ENCODE measurements around the gene FPGS.
A peak's percentile ranks its signal among the peaks of the same experiment; 100 is the strongest.

The FPGS gene

GRCh38 chr9:127789179-127789578 lies 13.5 kb upstream of the FPGS start:
- DNase-seq (ENCODE audit: low spot score) = no peak

- DNase-seq (ENCODE audit: low spot score) = no peak
These were observed 12.4 kb upstream of the FPGS start for GRCh38 chr9:127790094-127790855.

GRCh38 chr9:127791085-127791484 lies 11.6 kb upstream of the FPGS start:
- no peak for DNase-seq (ENCODE audit: low spot score)

GRCh38 chr9:127792417-127793031 lies 10.2 kb upstream of the FPGS start:
- DNase-seq (ENCODE audit: low spot score) = no peak

GRCh38 chr9:127793093-127793708 lies 9.5 kb upstream of the FPGS start:
- DNase-seq (ENCODE audit: low spot score) = no peak

- no peak for DNase-seq (ENCODE audit: low spot score)
These were observed 8.5 kb upstream of the FPGS start for GRCh38 chr9:127794001-127794791.

- DNase-seq (ENCODE audit: low spot score) = peak; percentile 50
These were observed 6.4 kb upstream of the FPGS start for GRCh38 chr9:127796225-127796813.

- no peak for DNase-seq (ENCODE audit: low spot score)
These were observed 5.8 kb upstream of the FPGS start for GRCh38 chr9:127796852-127797370.

- DNase-seq (ENCODE audit: low spot score) = no peak
These were observed 617 bp upstream of the FPGS start for GRCh38 chr9:127801955-127802575.

- peak; percentile 37 for DNase-seq (ENCODE audit: low spot score)
These were observed 1.0 kb downstream of the FPGS start for GRCh38 chr9:127803507-127804352.

- peak; percentile 44 for DNase-seq (ENCODE audit: low spot score)
These were observed 2.9 kb downstream of the FPGS start for GRCh38 chr9:127805620-127806019.

- DNase-seq (ENCODE audit: low spot score) = no peak
These were observed 4.2 kb downstream of the FPGS start for GRCh38 chr9:127806871-127807270.

GRCh38 chr9:127808347-127809001 lies 5.8 kb downstream of the FPGS start:
- peak; percentile 70 for DNase-seq (ENCODE audit: low spot score)

GRCh38 chr9:127809002-127809539 lies 6.4 kb downstream of the FPGS start:
- DNase-seq (ENCODE audit: low spot score) = no peak

- no peak for DNase-seq (ENCODE audit: low spot score)
These were observed 7.1 kb downstream of the FPGS start for GRCh38 chr9:127809540-127810377.

- no peak for DNase-seq (ENCODE audit: low spot score)
These were observed 7.9 kb downstream of the FPGS start for GRCh38 chr9:127810378-127811187.

GRCh38 chr9:127812011-127812410 lies 9.3 kb downstream of the FPGS start:
- no peak for DNase-seq (ENCODE audit: low spot score)
